GM12892 (cell line): ENCODE results near the gene TMEM253.
A peak's percentile ranks its signal among the peaks of the same experiment; 100 is the strongest.

ENCODE experiments used
- DNase-seq: peaks from one replicate; pipeline ENCODE4 v3.0.0; 2011; ENCODE audit not compliant: insufficient read length
- FAIRE-seq: peaks from 2 replicates; lab custom pipeline; 2011; peaks lifted over from hg19 to GRCh38; lab: Jason Lieb, UNC
- POLR2A ChIP-seq: IDR thresholded peaks from 2 replicates; pipeline ENCODE4 v1.6.1; 2011; ENCODE audit warnings: low read depth, low read length, control low read depth
- POLR2AphosphoS5 ChIP-seq: IDR thresholded peaks from 2 replicates; pipeline ENCODE4 v1.6.1; 2011; ENCODE audit warnings: low read depth, low read length, control low read depth
- TAF1 ChIP-seq: IDR thresholded peaks from 2 replicates; pipeline ENCODE4 v1.6.1; 2011; ENCODE audit warnings: low read depth, mild to moderate bottlenecking, control low read depth, low read length, borderline replicate concordance

The TMEM253 gene

DNA sequence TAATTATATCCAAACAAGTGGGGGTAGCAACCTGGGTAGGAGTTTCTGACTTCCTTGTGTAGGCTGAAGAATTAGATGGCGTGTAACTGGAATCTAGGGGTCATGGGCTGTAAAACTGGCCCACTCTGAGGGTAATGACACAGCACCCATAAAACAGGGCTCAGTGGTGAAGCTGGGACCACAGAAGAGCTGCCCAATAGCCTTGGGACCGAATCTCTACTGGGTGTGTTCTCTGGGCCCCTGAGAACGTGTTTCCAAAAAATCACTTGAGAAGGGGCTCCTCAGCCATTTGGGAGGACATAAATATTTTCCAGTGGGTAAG is 39.6 kb upstream of the TMEM253 start:
- TF ChIP-seq POLR2A (no peak), TAF1 (no peak)
- DNase-seq (no peak), FAIRE-seq (no peak)

- TF ChIP-seq POLR2A: no peak
- TF ChIP-seq POLR2AphosphoS5: no peak
- TF ChIP-seq TAF1: no peak
- FAIRE-seq (no peak), DNase-seq (no peak)
Measured at GRCh38 chr14:21063479-21063878, 37.4 kb upstream of the TMEM253 start.

GRCh38 chr14:21066882-21067502 is 33.9 kb upstream of the TMEM253 start:
- DNase-seq (no peak), FAIRE-seq (no peak)
- TF ChIP-seq TAF1 (no peak), POLR2AphosphoS5 (no peak), POLR2A (no peak)

DNA sequence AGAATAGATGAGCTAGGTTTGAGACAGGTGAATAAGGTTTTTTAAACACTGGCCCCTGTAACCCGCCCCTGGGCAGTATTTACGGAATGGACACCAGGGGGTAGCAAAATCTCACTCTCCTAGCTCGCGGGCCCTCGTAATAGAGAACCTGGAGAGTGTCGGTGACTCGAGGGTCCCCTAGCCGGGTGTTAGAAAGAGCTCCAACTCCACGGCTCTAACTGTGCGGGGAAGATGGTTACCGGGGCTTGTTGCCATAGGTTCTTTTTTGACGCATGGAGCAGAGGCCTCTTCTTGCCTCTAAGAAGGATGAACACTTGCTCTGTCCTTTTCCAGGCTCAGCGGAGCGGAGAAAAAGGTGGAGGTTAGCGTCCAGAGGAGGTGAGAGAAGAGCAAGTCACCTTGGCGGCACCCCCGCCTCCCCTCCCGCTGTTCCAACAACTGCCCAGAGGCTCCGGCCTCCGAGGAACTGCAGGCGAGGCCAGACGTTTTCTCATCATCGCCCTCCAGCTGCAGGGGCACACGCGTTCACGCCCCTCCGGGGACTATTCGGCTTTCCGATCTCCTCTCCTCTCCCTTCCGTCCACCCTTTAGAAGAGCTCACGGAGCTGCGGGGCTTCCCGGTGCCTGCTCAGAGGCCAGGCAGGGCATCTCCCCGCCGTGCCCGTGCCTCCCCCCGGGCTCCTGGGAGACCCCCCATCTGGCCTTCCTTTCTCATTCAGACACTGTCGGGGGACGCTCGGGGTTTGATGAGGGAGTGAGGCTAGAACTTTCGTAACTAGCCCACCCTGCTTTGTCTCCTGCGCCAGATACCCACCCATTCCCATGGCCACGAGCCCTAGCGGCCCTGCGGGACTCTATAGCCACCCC is 32.1 kb upstream of the TMEM253 start:
- FAIRE-seq (no peak), DNase-seq (no peak)
- TF ChIP-seq POLR2AphosphoS5 (no peak), POLR2A (no peak), TAF1 (no peak)

DNA sequence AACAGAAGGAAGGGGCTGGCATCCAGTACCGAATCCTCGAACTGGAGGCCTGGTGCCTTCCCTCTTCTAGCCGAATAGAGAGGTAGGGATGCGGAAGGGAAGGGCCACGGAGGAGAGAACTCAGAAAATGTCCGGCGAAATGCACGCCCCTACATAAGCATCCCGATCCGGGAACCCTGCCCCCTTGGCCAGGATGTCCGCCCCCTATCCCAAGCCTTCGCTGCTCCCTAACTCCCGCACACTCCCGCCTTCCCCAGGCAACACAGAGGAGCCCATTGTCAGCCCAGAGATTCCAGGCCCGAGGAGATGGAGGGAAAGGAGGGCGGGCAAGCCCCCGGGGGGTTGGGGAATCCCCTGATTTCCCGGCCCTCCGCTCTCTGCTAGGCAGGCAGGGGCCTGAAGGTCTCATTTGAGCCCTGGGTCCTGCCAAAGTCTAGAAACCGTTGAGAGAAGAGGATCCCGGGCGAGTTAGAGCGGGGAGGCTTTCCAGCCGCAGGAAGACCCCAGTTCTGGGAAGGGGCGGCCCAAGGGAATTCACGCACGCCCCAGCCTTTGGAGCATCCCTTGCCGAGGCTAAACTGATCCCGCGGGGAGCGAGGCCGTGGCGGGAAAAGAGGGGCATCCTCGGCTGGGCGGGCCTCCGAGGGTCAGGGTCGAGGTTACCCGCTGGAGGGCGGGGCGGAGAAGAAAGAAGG is 31.3 kb upstream of the TMEM253 start:
- DNase-seq (no peak), FAIRE-seq (no peak)
- TF ChIP-seq POLR2A (no peak), TAF1 (no peak), POLR2AphosphoS5 (no peak)

GRCh38 chr14:21070083-21070609 is 30.7 kb upstream of the TMEM253 start, which contains the start of gene ARHGEF40:
ARHGEF40 (plus strand) TSS chr14:21070304; CDS start chr14:21070397, 93 bp downstream.
- no peak for FAIRE-seq
- no peak for DNase-seq
- TF ChIP-seq POLR2AphosphoS5 (no peak), TAF1 (no peak), POLR2A (no peak)

DNA sequence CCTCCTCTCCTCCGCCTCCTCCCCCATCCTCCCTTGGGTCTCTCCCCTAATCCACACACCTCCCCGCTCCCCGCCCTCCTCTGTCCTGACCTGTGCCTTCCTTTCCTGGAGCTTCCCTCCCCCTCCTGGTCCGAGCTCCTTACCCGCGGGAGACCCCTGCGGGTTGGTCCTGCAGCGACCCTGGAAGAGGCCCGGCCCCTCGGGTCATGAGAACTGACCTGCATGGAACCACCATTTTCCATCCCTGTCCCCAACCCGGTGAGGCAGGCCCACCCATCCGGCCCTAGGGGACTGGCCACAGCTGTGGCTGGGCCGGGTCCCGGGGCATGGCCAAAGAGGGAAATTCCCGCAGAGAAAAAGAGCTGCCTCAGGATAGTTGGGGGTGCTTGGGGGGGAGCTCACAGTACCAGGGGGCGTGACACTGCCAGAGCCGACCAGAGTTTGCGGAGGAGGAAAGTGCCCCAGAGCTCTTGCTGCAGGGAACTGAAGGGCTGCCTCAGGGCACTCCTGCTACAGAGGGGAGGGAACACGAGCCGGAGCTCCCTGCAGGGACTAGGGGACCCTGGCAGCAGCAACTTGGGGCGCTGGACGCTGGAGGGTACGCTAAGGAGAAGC is 30.1 kb upstream of the TMEM253 start:
- DNase-seq: no peak
- no peak for TF ChIP-seq POLR2AphosphoS5
- TF ChIP-seq TAF1: no peak
- no peak for TF ChIP-seq POLR2A
- FAIRE-seq: peak; percentile 71

GRCh38 chr14:21071225-21072030 is 29.4 kb upstream of the TMEM253 start:
- TF ChIP-seq POLR2AphosphoS5 (no peak), POLR2A (no peak), TAF1 (no peak)
- DNase-seq: peak; percentile 86
- FAIRE-seq: peak; percentile 73

- DNase-seq: no peak
- no peak for FAIRE-seq
- TF ChIP-seq POLR2A: no peak
- TF ChIP-seq POLR2AphosphoS5: no peak
- no peak for TF ChIP-seq TAF1
Measured at GRCh38 chr14:21072031-21072473, 28.8 kb upstream of the TMEM253 start.

GRCh38 chr14:21072781-21073339 is 28.0 kb upstream of the TMEM253 start:
- no peak for FAIRE-seq
- no peak for TF ChIP-seq POLR2AphosphoS5
- TF ChIP-seq POLR2A: no peak
- no peak for TF ChIP-seq TAF1
- DNase-seq: no peak
